HG02870 (cell line): ENCODE measurements around the gene WNT9A.
A peak's percentile ranks its signal among the peaks of the same experiment; 100 is the strongest.
"Not testable (repeated sequence)": the region's sequence is repeated elsewhere in the genome, so short reads cannot be mapped to it uniquely, and the experiment has no call there.

Experiments
- ATAC-seq: cut with Tn5 transposase; IDR thresholded peaks from one replicate; pipeline ENCODE4 v1.9.1; 2021; ENCODE audit warnings: mild to moderate bottlenecking, moderate library complexity; ENCODE audit not compliant: unreplicated experiment

Gene WNT9A, protein sequence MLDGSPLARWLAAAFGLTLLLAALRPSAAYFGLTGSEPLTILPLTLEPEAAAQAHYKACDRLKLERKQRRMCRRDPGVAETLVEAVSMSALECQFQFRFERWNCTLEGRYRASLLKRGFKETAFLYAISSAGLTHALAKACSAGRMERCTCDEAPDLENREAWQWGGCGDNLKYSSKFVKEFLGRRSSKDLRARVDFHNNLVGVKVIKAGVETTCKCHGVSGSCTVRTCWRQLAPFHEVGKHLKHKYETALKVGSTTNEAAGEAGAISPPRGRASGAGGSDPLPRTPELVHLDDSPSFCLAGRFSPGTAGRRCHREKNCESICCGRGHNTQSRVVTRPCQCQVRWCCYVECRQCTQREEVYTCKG

DNA sequence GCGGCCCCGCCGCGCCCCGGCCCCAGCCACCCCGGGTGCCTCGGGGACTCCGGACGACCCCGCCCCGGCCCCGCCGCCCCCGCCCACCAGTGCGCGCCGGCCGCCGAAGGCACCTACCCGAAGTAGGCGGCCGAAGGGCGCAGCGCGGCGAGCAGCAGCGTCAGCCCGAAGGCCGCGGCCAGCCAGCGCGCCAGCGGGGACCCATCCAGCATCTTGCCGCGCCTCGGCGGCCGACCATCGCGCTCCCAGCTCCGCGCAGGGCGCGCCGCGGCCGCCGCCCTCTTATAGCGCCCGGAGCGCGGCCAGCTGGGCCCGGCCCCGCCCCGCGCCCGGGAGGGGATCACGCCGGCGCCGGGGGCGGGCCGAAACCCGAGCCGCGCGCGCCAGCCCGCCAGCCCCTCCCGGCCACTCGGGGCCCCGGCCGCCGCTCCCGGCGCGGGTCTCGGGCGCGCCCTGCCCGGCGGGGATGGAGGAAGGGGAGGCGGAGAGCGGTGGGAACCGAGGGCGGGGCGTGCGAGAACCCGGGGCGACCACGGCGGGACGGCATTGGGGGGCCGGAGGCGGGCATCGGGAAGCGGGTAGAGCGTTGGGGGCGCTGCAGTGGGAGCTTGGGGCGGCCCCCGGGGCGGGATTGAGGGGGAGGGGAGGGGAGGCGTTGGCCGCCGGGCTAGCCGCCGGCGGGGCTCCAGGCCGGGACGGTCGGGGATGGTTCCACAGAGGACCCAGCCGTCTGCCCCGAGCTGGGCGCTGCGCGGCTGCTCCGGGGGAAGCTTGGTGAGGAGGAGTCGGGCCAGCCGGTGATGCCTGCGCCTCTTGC, at the start of gene WNT9A:
Gene WNT9A (minus strand): TSS at position 257 of the 817 bp plus-strand sequence. CDS start 45 bp downstream, at position 212.
- peak; percentile 37 for ATAC-seq

- no peak for ATAC-seq
Measured at GRCh38 chr1:227996187-227996950, 48.6 kb upstream of the WNT9A start.

GRCh38 chr1:227994632-227995300, 47.0 kb upstream of the WNT9A start:
- ATAC-seq, result no peak

DNA sequence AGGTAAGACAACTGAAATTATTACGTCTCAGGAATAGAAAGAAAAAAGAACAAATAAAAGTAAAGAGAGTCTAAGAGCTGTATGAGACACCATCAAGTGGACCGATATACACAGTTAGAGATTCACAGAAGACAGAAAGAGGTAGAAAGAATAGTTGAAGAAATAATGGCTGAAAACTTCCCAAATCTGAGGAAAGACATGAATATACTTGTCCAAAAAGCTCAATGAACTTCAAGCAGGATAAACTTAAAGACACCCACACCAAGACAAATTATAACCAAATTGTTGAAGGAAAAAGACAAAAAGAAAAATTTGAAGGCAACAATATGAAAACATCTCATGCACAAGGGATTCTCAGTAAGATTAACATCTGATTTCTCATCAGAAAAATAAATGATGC, 39.4 kb upstream of the WNT9A start:
- no peak for ATAC-seq

- ATAC-seq, result not testable (repeated sequence)
Measured at GRCh38 chr1:227975583-227976283, 28.0 kb upstream of the WNT9A start.

DNA sequence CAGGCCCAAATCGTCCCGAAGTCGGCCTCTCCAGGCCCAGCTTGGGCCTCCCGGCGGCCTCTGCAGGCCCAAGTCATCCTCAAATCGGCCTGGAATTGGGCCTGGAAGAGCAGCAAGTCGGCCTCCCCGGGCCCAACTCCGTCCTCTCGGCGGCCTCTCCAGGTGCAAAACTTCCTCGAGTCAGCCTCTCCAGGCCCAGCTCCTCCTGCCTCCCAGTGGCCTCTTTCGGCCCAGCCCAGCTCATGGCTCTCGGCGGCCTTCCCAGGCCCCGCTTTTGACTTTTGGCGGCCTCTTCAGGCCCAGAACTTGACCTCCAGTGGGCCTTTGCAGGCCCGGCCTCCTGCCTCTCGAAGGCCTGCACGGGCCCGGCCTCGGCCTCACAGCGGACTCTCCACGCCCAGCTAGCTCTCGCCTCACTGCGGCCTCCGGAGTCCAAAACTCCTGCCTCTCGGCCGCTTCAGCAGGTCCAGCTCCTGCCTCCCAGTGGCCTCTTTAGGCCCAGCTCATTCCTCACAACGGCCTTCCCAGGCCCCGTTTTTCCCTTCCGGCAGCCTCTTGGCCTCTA, 26.1 kb upstream of the WNT9A start:
- ATAC-seq, result not testable (repeated sequence)

GRCh38 chr1:227972843-227973374, 25.2 kb upstream of the WNT9A start:
- not testable (repeated sequence) for ATAC-seq

- not testable (repeated sequence) for ATAC-seq
Measured at GRCh38 chr1:227972283-227972679, 24.5 kb upstream of the WNT9A start.

DNA sequence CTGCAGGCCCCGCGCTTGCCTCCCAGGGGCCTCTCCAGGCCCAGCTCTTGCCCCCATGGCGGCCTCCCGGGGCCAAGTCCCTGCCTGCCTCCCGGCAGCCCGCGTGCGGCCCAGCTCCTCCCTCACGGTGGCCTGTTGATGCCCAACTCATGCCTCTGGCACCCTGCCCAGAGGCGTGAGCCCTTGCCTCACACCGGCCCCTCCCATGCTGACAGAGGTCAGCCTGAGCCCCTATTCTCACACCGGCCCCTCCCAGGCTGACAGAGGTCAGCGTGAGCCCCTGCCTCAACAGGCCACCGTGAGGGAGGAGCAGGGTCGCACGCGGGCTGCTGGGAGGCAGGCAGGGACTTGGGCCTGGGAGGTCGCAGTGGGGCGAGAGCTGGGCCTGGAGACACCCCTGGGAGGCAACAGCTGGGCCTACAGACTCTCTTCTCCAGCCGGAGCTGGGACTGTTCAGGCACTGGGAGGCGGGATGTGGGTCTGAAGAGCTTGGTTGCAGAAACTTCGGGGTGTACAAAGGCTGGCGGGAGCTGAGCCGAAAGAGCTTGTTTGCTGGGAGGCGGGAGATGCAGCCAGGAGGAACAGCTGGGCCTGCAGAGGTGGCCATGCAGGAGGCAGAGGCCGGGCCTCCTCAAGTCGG, 24.0 kb upstream of the WNT9A start:
- not testable (repeated sequence) for ATAC-seq

- not testable (repeated sequence) for ATAC-seq
Measured at GRCh38 chr1:227971216-227971615, 23.5 kb upstream of the WNT9A start.

DNA sequence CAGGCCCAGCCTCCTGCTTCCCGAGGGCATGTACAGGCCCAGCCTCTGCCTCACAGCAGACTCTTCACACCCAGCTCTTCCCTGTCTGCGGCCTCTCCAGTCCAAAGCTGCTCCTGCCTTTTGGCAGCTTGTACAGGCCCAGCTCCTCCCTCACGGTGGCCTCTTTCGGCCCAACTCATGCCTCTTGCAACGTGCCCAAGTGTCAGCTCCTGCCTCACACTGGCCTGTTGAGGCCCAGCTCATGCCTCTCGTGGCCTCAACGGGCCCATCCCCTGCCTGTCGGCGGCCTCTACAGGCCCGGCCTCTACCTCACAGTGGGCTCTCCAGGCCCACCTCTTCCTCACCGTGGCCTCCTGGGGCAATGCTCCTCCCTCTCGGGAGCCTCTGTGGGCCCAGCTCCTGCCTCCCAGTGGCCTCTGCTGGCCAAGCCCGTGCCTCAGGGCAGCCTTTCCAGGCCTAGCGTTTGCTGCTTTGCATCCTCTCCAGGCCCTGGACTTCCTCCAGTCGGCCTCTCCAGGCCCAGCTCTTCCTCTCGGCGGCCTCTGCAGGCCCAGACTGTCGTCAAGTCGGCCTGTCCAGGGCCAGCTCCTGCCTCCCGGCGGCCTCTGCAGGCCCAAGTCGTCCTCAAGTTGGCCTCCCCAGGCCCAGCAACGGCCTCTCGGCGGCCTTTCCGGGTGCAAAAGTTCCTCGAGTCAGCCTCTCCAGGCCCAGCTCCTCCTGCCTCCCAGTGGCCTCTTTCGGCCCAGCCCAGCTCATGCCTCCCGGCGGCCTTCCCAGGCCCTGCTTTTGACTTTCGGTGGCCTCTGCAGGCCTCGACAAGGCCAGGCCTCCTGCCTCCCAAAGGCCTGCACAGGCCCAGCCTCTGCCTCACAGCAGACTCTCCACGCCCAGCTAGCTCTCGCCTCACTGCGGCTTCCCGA, 22.6 kb upstream of the WNT9A start:
- ATAC-seq, result not testable (repeated sequence)

- not testable (repeated sequence) for ATAC-seq
Measured at GRCh38 chr1:227967815-227968214, 20.1 kb upstream of the WNT9A start.

DNA sequence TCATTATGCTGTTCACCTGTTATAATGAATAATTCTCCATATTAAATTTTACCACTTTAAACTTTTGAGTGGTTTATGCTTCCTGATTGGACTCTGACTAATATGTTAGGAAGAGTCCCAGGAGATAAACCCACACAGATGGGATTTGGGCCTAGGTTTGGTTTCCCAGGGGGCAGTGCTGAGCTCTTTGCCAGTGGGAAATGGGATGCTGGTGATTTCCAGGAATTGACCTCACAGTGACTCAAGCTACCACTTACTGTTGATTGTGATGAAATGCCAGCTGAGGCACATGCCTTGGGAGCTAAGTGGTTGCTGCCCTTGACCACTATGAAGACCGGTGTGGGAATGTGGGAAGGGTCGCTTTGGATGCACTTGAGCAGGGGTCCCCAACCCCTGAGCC, 19.0 kb upstream of the WNT9A start:
- ATAC-seq, result not testable (repeated sequence)

GRCh38 chr1:227961651-227962466, 14.1 kb upstream of the WNT9A start:
- no peak for ATAC-seq

GRCh38 chr1:227959325-227959860, 11.7 kb upstream of the WNT9A start:
- ATAC-seq, result no peak

DNA sequence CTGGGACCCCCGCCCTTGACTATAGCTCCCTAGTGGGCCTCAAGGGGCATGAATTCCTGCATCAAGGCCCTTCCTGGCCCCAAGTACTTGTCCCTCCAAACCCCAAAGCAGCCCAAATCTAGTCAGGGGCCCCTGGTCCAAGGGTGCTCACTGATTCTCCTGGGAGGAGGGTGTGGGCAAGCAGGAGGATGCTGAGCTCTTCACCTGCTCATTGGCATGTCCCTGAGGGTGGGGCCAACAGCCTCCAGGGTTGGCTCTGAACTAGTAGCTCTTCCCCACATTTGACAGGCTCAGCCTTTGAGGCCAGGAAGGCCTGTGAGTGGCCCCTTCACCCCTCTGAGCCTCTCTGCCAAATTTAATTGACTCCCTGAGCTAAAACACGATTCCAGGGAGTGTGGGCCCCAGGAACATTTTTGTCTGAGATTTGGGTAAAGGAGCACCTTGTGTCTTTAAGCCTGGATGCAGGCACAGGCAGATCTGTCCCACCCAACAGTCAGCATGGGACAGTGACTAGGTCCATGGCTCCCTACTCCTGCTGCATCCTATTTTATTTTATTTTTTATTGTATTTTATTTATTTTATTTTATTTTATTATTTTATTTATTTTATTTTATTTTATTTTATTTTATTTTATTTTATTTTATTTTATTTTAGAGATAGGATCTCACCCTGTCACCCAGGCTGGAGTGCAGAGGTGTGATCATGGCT, 11.0 kb upstream of the WNT9A start:
- no peak for ATAC-seq
